ENCODE data around the gene LDLRAD4.

LDLRAD4 gene

DNA sequence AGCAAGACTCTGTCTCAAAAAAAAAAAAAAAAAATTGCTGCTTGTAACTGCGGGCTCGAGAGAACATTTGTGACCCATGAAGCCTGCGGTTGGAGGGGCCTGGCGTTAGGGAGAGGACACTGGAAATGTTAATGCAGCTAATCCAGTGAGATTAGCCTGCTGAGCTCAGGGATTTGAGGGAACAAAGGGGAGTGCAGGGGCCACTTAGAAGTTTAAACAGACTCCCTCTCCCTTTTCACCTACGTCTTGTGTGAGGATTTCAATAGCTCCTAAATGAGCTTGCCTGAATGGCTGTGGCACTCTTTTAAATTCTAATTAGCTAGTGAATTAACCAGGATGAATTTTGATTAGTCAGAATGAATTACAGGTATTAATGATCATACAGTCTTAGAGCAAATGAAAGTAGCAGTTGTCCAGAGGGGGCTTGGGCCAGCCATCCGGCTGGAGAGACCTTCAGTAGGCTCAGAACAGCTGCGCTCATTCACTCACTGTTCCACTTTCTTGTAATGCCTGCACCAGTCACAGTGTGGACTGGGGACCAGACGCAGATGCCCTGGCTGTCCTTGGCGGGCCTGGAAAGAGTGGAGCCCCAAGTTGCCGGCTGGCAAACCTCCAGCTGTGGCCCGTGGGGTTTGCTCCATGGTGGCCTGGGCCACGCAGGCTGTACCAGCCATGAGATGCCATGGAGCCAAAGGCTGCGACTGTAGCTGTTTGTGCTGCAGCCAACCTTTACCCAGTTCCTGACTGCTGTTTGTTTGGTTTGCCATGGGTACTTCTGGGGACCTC, 20.8 kb downstream of the LDLRAD4 start (continued):
- TF ChIP-seq POU6F1 (CRISPR knock-in tag; IDR thresholded peaks at IDR 0.05; ENCODE audit: borderline replicate concordance, low read depth) = no peak

- TF ChIP-seq CREB5 (CRISPR knock-in tag; IDR thresholded peaks at IDR 0.05; ENCODE audit: low read depth) = no peak
- no peak for TF ChIP-seq ARNTL (CRISPR knock-in tag; IDR thresholded peaks at IDR 0.05; ENCODE audit: borderline replicate concordance, low read depth)
- TF ChIP-seq POU6F1 (CRISPR knock-in tag; IDR thresholded peaks at IDR 0.05; ENCODE audit: borderline replicate concordance, low read depth) = no peak
- no peak for TF ChIP-seq BACH2 (CRISPR knock-in tag; IDR thresholded peaks at IDR 0.05; ENCODE audit: borderline replicate concordance)
- no peak for TF ChIP-seq RARB (CRISPR knock-in tag; IDR thresholded peaks at IDR 0.05)
- no peak for TF ChIP-seq CSRNP3 (CRISPR knock-in tag; IDR thresholded peaks at IDR 0.05)
- no peak for TF ChIP-seq TOX (CRISPR knock-in tag; IDR thresholded peaks at IDR 0.05; ENCODE audit: borderline replicate concordance)
- no peak for TF ChIP-seq OSR1 (CRISPR knock-in tag; IDR thresholded peaks at IDR 0.05)
- TF ChIP-seq ISL1 (CRISPR knock-in tag; IDR thresholded peaks at IDR 0.05) = no peak
- TF ChIP-seq, protein P1, sequence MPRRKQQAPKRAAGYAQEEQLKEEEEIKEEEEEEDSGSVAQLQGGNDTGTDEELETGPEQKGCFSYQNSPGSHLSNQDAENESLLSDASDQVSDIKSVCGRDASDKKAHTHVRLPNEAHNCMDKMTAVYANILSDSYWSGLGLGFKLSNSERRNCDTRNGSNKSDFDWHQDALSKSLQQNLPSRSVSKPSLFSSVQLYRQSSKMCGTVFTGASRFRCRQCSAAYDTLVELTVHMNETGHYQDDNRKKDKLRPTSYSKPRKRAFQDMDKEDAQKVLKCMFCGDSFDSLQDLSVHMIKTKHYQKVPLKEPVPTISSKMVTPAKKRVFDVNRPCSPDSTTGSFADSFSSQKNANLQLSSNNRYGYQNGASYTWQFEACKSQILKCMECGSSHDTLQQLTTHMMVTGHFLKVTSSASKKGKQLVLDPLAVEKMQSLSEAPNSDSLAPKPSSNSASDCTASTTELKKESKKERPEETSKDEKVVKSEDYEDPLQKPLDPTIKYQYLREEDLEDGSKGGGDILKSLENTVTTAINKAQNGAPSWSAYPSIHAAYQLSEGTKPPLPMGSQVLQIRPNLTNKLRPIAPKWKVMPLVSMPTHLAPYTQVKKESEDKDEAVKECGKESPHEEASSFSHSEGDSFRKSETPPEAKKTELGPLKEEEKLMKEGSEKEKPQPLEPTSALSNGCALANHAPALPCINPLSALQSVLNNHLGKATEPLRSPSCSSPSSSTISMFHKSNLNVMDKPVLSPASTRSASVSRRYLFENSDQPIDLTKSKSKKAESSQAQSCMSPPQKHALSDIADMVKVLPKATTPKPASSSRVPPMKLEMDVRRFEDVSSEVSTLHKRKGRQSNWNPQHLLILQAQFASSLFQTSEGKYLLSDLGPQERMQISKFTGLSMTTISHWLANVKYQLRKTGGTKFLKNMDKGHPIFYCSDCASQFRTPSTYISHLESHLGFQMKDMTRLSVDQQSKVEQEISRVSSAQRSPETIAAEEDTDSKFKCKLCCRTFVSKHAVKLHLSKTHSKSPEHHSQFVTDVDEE (CRISPR knock-in tag; IDR thresholded peaks at IDR 0.05) = no peak
These were observed 21.6 kb downstream of the LDLRAD4 start for GRCh38 chr18:13240060-13240725.

DNA sequence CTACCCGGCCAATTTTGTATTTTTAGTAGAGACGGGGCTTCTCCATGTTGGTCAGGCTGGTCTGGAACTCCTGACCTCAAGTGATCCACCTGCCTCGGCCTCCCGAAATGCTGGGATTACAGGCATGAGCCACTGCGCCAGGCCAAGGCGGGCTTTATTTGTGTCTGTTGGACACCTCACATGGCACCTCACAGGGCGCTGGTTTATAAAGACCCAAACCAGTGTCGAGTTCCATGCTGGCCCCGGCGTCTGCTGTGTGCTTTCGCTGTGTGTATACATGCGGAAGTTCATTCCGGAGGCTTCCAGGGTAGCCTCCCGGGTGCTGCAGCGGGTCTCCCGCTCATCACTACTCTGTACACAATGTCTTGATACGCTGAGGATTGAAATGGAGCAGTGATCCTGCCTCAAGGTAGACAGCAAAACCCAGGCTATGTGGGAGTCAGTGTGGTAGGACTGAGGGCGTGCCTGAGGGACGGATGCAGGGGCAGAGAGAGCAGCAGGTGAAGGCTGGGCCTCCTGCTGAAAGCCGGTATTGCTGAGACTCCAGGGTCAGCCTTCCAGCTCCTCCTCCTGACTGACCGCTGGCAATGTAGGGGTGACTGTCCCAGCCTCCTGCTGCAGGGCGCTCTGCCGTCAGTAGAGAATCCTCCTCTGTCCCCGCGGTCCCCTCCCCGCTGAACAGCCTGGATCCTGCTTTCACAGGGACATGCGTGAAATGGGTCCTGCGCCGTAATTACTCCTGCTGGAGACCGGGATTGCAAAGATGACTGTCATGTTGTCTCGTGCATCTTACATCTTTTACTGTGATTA, 22.7 kb downstream of the LDLRAD4 start:
- TF ChIP-seq, protein P1 (CRISPR knock-in tag; IDR thresholded peaks at IDR 0.05) = no peak
- TF ChIP-seq ARNTL (CRISPR knock-in tag; IDR thresholded peaks at IDR 0.05; ENCODE audit: borderline replicate concordance, low read depth) (no peak), OSR1 (CRISPR knock-in tag; IDR thresholded peaks at IDR 0.05) (no peak), GLIS3 (CRISPR knock-in tag; IDR thresholded peaks at IDR 0.05) (no peak), ZFP3 (CRISPR knock-in tag; IDR thresholded peaks at IDR 0.05) (no peak), ZFP30 (CRISPR knock-in tag; IDR thresholded peaks at IDR 0.05) (no peak), TOX (CRISPR knock-in tag; IDR thresholded peaks at IDR 0.05; ENCODE audit: borderline replicate concordance) (no peak), CSRNP3 (CRISPR knock-in tag; IDR thresholded peaks at IDR 0.05) (no peak), PPARA (CRISPR knock-in tag; IDR thresholded peaks at IDR 0.05; ENCODE audit: borderline replicate concordance) (no peak)
- no peak for ATAC-seq

More at GRCh38 chr18:13240060-13240725, 21.6 kb downstream of the LDLRAD4 start:
- no peak for ATAC-seq

All from SK-N-SH treated with all-trans-retinoic acid at 6 μM for 48 hours (cell line).